Activated CD4-positive, alpha-beta T cell treated with anti-CD3 and anti-CD28 coated beads for 36 hours (primary cell): ENCODE data around the gene FXYD1. TPM values are rescaled to one million over a fixed set of nuclear protein-coding genes. Genes with fewer than 3 reads are reported as not detected.

Experiments used
- ATAC-seq: fragments of 200-7000 bp; cut with Tn5 transposase; one replicate; pipeline ENCODE4 v1.10.0; 2021; ENCODE audit warnings: mild to moderate bottlenecking, moderate library complexity
- CTCF ChIA-PET: fragments of 350-600 bp; sonication (Branson Sonifier 250); formaldehyde crosslinking; loops from one replicate; lab custom pipeline; 2021; ENCODE audit warnings: antibody characterized with exemption; lab: Charles Lee
- POLR2A ChIA-PET: fragments of 350-600 bp; sonication (Branson Sonifier 250); formaldehyde crosslinking; loops from one replicate; lab custom pipeline; 2021; ENCODE audit warnings: antibody characterized with exemption, inconsistent platforms; lab: Charles Lee
- DNase-seq: peaks from one replicate; pipeline ENCODE4 v3.0.0-alpha.2; 2020
- H3K27ac Mint-ChIP-seq: one replicate; pipeline ENCODE4 v1.8.0; 2021; ENCODE audit warnings: mixed read lengths
- H3K27me3 Mint-ChIP-seq: one replicate; pipeline ENCODE4 v1.8.0; 2021; ENCODE audit warnings: mixed read lengths
- H3K36me3 Mint-ChIP-seq: one replicate; pipeline ENCODE4 v1.8.0; 2021; ENCODE audit warnings: low read depth, mixed read lengths
- H3K4me1 Mint-ChIP-seq: one replicate; pipeline ENCODE4 v1.8.0; 2021; ENCODE audit warnings: mixed read lengths
- H3K4me3 Mint-ChIP-seq: one replicate; pipeline ENCODE4 v1.8.0; 2021; ENCODE audit warnings: mild to moderate bottlenecking, moderate library complexity, mixed read lengths
- H3K9me3 Mint-ChIP-seq: one replicate; pipeline ENCODE4 v1.8.0; 2021; ENCODE audit warnings: low read depth, mixed read lengths
- intact Hi-C, 2 experiments: fragments of 100-400 bp; cut with DNase I in 1 of 2; cut with micrococcal nuclease in 1 of 2; formaldehyde crosslinking; loops; one replicate each; pipeline versions ENCODE4 v1.14.2 to v1.15.1; 2022 to 2024; cut with DNase I, micrococcal nuclease
- total RNA-seq, 2 experiments: library from RNA; stranded (reverse); gene quantifications; one replicate each; pipeline ENCODE4 v1.2.3, GENCODE V29; 2021

Gene FXYD1
- 1 to 10 TPM; 1.9 to 2.4 TPM for total RNA-seq

- intact Hi-C loops = loop anchor here in 1 of 2 experiments (5.0 kb wide), 1 partner anchor 91 kb away; no protein-coding TSS in a partner anchor
- CTCF ChIA-PET = interaction anchor here (1.0 kb wide), 1 partner anchor 92 kb away, joined by 3 read pairs; no protein-coding TSS in a partner anchor
- Mint-ChIP-seq H3K4me1 (peaks cover 23% of the 10 kb centered on the region), H3K9me3 (no peaks in the 10 kb centered on the region), H3K27me3 (peaks cover 4% of the 10 kb centered on the region), H3K4me3 (no peak within 1 kb of the TSS), H3K27ac (no peak within 1 kb of the TSS), H3K36me3 (no peaks in the 10 kb centered on the region)
- POLR2A ChIA-PET = no interaction called here
- DNase-seq (no peak), ATAC-seq (no peak)
These were observed at the start of gene FXYD1 for GRCh38 chr19:35138305-35138892. TSS of gene FXYD1 (plus strand) at chr19:35138824. CDS start at chr19:35140080, 1,256 bp downstream.

DNA sequence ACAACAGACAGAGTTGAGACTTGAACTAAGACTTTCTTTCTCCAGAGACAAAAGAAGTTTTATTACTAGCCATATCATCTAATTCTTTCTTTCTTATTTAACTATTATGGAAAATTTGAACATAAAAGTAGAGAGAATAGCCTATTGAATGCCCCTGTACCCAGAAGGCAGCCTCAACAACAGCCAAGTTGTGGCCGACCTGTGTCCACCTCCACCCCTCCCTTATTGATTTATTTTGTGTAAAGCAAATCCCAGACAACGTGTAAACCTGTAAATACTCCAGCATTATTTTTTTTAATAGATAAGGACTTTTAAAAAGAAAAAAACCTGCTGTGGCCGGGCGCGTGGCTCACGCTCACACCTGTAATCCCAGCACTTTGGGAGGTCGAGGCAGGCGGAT lies 49.1 kb upstream of the FXYD1 start:
- H3K27ac Mint-ChIP-seq = no peak overlapping the region
- peaks cover 6% of the 10 kb centered on the region for H3K27me3 Mint-ChIP-seq
- peaks cover 4% of the 10 kb centered on the region for H3K4me1 Mint-ChIP-seq
- H3K9me3 Mint-ChIP-seq = no peaks in the 10 kb centered on the region
- no peaks in the 10 kb centered on the region for H3K36me3 Mint-ChIP-seq
- DNase-seq (no peak), ATAC-seq (no peak)
- no peak overlapping the region for H3K4me3 Mint-ChIP-seq
- ChIA-PET POLR2A (no interaction called here), CTCF (interaction anchor here (0.9 to 1.4 kb wide), 2 partner anchors 23 to 43 kb away, joined by 5 read pairs; no protein-coding TSS in a partner anchor)
- intact Hi-C loops = no loop called here

DNA sequence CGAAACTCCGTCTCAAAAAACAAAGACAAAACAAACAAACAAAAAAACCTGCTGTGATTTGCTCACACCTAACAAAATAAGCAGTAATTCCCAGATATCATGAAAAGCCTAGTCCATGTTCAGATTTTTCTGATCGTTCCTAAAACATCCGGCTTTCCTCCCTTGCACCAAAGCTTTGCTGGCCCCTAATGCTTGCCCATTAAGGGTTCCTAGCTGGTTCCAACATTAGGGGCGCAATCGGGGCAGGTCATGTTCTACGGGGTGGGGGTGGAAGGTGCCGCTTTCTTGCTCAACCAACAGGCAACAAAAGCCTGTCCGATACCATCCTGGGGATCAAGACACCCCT lies 48.5 kb upstream of the FXYD1 start:
- Mint-ChIP-seq H3K4me1 (peaks cover 4% of the 10 kb centered on the region), H3K27me3 (peaks cover 6% of the 10 kb centered on the region), H3K4me3 (no peak overlapping the region), H3K27ac (no peak overlapping the region), H3K36me3 (no peaks in the 10 kb centered on the region), H3K9me3 (no peaks in the 10 kb centered on the region)
- ATAC-seq (peak; percentile 34), DNase-seq (no peak)
- POLR2A ChIA-PET = no interaction called here
- CTCF ChIA-PET = interaction anchor here (0.9 to 1.4 kb wide), 3 partner anchors 10 to 43 kb away, joined by 4 to 5 read pairs (median 5); no protein-coding TSS in a partner anchor
- intact Hi-C loops = loop anchor here (1.0 kb wide), 3 partner anchors 23 to 117 kb away; no protein-coding TSS in a partner anchor

DNA sequence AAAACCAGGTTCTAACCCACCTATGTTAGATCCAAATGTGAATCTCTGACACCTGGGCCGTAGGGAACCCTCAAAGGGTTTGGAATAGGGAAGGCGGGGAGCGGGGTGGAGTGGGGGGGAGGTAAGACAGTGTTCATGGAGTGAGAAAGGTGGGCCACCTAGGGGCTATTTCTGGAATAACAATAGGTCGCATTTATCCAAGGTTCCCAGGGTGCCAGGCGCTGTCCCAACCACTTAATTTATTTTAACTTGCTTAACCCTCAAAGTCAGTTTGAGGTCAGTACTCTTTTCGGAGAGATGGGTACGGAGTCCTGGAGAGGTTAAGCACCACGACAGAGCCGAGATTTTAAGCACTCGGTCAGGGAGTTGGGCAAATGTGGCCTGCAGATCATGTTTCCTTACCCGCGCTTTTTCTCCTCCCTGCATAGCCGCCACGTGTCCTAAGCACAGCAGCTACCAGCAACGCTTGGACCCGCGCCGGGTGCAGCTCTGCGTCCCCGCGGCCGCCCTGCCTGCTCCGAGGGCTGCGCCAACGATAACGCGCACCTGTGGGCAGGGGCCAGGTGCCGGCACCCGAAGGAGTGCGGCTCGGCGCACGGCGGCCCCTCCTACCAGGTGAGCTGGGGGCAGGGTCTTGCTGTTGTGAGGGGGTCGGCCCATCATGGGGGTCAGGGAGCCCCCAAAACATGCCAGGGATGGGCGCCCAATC lies 48.0 kb upstream of the FXYD1 start:
- DNase-seq = peak; percentile 65
- intact Hi-C loops = loop anchor here (1.0 kb wide), 3 partner anchors 23 to 117 kb away; no protein-coding TSS in a partner anchor
- no peak overlapping the region for H3K4me3 Mint-ChIP-seq

DNA sequence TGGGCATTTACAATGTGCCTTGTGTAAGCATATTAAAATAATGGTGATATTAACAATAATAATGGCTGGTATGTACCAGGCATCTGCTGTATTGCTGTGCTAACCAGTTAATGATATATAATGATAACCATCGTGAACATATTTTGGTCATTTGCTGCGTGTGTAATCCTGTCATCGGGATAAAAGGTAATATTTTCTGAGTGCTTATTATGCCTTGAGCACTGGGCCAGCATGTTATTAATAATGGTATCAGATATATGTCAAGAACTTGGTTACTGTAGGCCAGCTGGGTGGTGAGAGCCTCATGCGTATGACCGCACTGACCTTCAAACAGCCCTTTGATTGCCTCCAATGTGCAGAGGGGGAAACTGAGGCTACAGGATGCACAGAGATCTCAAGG lies 45.2 kb upstream of the FXYD1 start:
- intact Hi-C loops = no loop called here
- H3K9me3 Mint-ChIP-seq = no peaks in the 10 kb centered on the region
- peaks cover 4% of the 10 kb centered on the region for H3K4me1 Mint-ChIP-seq
- peaks cover 11% of the 10 kb centered on the region for H3K27me3 Mint-ChIP-seq
- no peak for DNase-seq
- ChIA-PET CTCF (interaction anchor here (0.6 to 1.8 kb wide), 2 partner anchors 27 to 31 kb away, joined by 3 to 5 read pairs; no protein-coding TSS in a partner anchor), POLR2A (no interaction called here)
- H3K4me3 Mint-ChIP-seq = no peak overlapping the region
- no peak overlapping the region for H3K27ac Mint-ChIP-seq
- no peaks in the 10 kb centered on the region for H3K36me3 Mint-ChIP-seq
- ATAC-seq = no peak

More for the DNA sequence above, 48.0 kb upstream of the FXYD1 start:
- ChIA-PET POLR2A (no interaction called here), CTCF (interaction anchor here (1.2 to 1.4 kb wide), 3 partner anchors 10 to 44 kb away, joined by 4 to 5 read pairs (median 4); no protein-coding TSS in a partner anchor)
- H3K9me3 Mint-ChIP-seq = no peaks in the 10 kb centered on the region
- ATAC-seq = peak; percentile 88
- no peaks in the 10 kb centered on the region for H3K36me3 Mint-ChIP-seq
- H3K4me1 Mint-ChIP-seq = peaks cover 4% of the 10 kb centered on the region
- peaks cover 6% of the 10 kb centered on the region for H3K27me3 Mint-ChIP-seq
- no peak overlapping the region for H3K27ac Mint-ChIP-seq

- CTCF ChIA-PET = interaction anchor here (0.6 kb wide), 1 partner anchor 31 kb away, joined by 3 read pairs; no protein-coding TSS in a partner anchor
- Mint-ChIP-seq H3K27ac (no peak overlapping the region), H3K4me3 (no peak overlapping the region), H3K36me3 (no peaks in the 10 kb centered on the region), H3K27me3 (peaks cover 11% of the 10 kb centered on the region), H3K4me1 (peaks cover 4% of the 10 kb centered on the region), H3K9me3 (no peaks in the 10 kb centered on the region)
- intact Hi-C loops = no loop called here
- no peak for DNase-seq
- POLR2A ChIA-PET = no interaction called here
- ATAC-seq = no peak
These were observed 44.5 kb upstream of the FXYD1 start for GRCh38 chr19:35093941-35094647.

DNA sequence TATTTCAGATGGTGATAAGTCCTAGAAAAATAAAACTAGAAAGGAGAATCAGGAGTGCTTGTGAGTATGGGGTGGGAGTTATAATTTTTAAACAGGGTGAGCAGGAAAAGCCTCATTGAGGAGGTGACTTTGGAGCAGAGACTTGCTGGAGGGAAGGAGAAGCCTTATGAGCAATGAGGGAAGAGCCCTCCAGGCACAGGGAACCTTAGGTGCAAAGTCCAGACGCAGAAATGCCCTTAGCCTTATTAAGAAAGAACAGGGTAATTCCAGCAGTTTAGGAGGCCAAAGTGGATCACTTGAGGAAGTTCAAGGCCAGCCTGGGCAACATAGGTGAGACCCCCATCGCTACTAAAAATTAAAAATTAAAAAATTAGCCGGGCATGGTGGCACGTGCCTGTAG lies 44.0 kb upstream of the FXYD1 start:
- Mint-ChIP-seq H3K4me1 (peaks cover 4% of the 10 kb centered on the region), H3K27ac (no peak overlapping the region), H3K36me3 (no peaks in the 10 kb centered on the region), H3K9me3 (no peaks in the 10 kb centered on the region), H3K4me3 (no peak overlapping the region), H3K27me3 (peaks cover 11% of the 10 kb centered on the region)
- DNase-seq (no peak), ATAC-seq (no peak)
- ChIA-PET POLR2A (no interaction called here), CTCF (no interaction called here)
- intact Hi-C loops = no loop called here

GRCh38 chr19:35095667-35096368 lies 42.8 kb upstream of the FXYD1 start:
- no peak overlapping the region for H3K4me3 Mint-ChIP-seq
- peaks cover 7% of the 10 kb centered on the region for H3K27me3 Mint-ChIP-seq
- ATAC-seq (no peak), DNase-seq (no peak)
- intact Hi-C loops = no loop called here
- ChIA-PET POLR2A (no interaction called here), CTCF (no interaction called here)
- H3K9me3 Mint-ChIP-seq = no peaks in the 10 kb centered on the region
- H3K4me1 Mint-ChIP-seq = no peaks in the 10 kb centered on the region
- H3K36me3 Mint-ChIP-seq = no peaks in the 10 kb centered on the region
- H3K27ac Mint-ChIP-seq = no peak overlapping the region

DNA sequence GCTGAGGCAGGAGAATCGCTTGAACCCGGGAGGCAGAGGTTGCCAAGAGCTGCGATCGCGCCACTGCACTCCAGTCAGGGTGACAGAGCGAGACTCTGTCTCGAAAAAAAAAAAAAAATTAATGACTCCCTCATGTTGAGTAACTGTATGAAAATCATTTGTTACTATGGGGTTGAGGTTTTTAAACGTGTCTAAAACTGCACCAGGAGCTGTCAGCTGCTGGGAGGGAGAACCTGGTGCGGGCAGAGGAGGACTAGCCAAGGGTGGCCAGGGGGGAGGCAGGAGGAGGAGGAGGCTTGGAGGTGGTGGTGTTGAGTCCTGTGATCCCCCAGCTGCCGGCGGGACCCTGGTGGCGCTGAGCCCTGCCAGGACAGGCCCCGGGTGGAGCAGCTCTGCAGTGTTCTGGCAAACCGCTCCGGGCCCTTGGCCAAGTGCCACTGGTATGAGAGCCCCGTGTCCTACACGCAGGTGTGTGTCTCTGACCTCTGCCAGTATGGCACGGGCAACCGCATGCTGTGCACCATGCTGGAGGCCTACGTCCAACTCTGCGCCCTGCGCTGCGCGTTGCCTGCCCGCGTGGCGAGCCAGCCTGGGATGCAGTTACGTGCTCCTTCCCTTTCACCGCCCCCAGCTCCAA lies 40.1 kb upstream of the FXYD1 start:
- ChIA-PET POLR2A (interaction anchor here (0.6 kb wide), 1 partner anchor 36 kb away, joined by 3 read pairs; no protein-coding TSS in a partner anchor), CTCF (interaction anchor here (1.5 kb wide), 1 partner anchor 52 kb away, joined by 3 read pairs; no protein-coding TSS in a partner anchor)
- Mint-ChIP-seq H3K36me3 (no peaks in the 10 kb centered on the region), H3K27ac (no peak overlapping the region), H3K27me3 (peaks cover 7% of the 10 kb centered on the region), H3K4me1 (no peaks in the 10 kb centered on the region), H3K9me3 (no peaks in the 10 kb centered on the region), H3K4me3 (no peak overlapping the region)
- intact Hi-C loops = no loop called here
- DNase-seq = no peak
- ATAC-seq = no peak

DNA sequence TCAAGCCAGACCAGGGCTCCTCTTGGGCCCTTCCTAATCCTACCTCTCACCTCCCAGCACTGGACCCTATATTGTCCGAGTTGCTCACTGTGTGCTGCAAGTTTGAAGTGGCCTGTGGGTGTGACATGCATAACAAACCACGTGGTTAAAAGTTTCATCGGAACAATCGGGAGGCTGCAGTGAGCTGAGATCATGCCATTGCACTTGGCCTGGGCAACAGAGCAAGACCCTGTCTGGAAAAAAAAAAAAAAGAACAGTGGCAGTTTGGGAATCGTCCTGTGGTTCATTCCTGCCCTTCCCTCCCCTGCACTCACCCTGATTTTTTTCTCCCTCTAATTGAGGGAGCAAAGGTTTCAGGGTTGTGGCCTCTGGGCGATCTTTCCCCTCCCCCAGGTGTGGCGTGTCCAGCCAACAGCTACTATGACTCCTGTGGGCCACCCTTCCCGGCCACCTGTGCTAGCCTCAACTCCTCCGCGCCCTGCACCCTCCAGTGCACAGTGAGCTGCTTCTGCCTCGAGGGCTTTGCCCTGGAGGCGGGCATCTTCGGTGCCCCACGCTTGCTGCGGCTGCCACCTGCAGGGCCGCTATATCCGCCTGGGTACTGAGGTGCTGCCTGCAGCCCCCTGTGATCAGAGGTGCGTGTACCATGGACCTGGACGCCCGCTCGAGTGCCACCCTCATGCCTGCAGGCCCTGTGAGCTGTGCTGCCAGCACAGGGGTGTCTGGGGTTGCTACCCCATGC lies 39.3 kb upstream of the FXYD1 start:
- Mint-ChIP-seq H3K9me3 (no peaks in the 10 kb centered on the region), H3K36me3 (no peaks in the 10 kb centered on the region), H3K27ac (no peak overlapping the region), H3K4me1 (no peaks in the 10 kb centered on the region), H3K4me3 (no peak overlapping the region), H3K27me3 (peaks cover 5% of the 10 kb centered on the region)
- ChIA-PET CTCF (interaction anchor here (0.6 to 1.5 kb wide), 4 partner anchors 9 to 500 kb away, joined by 3 to 4 read pairs (median 3); no protein-coding TSS in a partner anchor), POLR2A (no interaction called here)
- intact Hi-C loops = no loop called here
- no peak for DNase-seq
- ATAC-seq = no peak
